GM03348 (cell line): ENCODE results near the gene B3GALNT2.
"Not testable (repeated sequence)": the region's sequence is repeated elsewhere in the genome, so short reads cannot be mapped to it uniquely, and the experiment has no call there.

Experiments used
- DNase-seq: peaks from one replicate; pipeline ENCODE4 v3.0.0; 2012; ENCODE audit warnings: low spot score

The B3GALNT2 gene

DNA sequence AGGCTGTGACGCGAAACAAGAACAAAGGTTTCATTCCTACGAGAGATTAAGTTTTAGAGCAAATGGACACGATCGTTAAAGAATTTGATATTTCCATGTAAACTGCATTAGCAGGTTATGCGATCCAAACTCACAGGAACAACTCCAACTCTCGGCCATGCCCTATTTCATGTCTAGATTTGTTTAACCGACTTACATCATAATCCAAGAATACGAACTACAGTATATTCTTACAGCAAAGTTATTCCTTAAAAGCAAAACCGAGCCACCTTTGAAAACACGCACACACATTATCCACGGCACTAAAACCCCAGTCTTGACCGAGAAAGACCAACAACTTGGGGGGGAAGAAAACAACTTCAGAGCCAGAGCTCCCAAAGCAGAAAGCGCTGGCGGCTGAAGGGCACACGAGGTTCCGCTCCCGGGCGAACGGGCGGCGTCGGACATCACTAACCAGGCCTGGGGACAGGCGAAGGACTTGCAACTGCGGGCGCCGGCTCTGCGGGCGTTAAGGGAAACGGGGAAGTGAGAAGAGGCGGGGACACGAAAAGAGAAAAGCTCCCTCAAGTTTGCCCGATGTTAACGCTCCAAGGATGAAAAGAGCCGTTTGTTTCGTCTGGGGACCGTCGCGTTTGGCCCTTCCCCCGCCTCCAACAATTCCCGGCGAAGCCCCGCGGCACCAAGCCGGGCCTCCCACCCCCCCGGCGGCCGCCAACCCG, 690 bp downstream of the B3GALNT2 start:
- DNase-seq: peak; percentile 58

DNA sequence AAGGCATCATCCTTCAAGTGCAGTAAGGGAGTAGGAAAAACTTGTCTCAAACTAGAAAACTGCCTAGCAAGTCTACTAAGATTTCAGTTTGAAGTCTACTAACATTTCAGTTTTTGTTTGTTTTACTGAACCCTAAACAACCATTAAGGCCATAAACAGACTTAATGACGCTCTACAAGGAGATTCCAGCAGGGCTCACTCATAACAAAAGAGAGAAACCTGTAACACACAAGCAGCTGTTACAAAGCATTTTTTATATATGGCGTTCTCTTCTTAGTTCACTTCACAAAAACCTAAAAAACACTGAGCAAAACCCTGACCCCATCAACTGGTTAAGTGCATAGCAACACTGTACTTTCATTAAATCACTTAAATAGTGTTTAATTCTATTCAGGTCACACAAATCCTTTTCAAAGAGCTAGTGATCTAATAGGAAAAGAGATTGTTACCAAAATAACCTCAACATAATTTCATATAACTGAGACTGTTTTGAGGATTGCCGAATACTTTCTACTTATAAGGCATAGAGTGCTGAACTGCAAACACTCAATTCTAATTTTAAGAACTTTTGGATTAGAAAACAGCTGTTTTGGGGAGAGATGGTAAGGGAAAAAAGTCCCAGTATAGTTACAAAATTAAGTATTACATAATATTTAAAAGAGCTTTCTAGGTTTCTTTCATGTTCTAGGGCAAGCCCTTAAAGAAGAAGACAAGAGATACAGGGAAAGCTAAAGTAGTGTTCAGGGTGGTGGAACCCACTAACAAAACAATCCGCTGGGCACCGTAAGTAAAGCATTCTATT, 1.4 kb downstream of the B3GALNT2 start:
- DNase-seq: peak; percentile 19

DNA sequence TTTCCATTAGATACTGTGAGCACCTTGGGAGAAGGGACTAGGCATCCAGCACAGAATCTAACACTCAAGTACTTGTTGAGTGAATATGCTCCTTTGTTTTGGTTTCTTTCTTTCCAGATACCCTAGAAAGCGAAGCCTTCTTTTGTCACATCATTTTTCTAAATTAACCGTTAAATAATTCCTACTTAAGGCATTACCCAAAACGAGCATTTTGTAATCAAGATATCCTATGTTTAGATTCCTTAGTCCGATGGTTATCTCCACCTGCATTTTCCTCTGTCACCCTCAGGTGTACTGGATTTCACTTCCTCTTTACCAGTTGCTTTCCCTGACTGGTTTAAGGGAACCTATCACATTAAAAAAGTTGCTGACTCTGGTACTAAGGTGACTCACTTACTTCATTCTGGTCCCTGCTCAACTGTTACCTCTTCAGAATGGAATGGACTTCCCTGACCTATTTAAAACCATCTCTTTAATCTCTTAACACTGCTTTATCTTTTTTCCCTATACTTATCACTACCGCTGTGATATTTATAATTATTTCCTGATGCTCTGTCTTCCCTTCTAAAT, 3.2 kb downstream of the B3GALNT2 start:
- DNase-seq: no peak

DNA sequence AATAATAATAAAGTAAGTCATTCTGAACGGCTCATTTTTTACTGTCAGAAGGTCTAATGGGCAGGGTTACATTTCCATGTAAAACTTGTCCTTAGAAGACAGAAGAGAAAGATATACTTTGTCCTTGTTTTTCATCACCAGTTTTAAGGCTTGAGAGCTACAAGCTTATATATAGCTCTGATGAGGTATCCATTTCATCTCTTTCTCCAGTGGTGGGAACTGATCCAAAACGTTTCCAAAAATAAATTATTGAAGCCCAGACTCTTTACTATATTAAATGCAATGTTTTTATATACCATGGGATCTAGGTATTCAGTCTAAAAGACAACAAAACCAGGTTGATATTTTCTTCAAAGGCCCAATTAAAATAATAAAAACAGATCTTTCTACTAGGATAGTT, 8.7 kb downstream of the B3GALNT2 start:
- no peak for DNase-seq

DNA sequence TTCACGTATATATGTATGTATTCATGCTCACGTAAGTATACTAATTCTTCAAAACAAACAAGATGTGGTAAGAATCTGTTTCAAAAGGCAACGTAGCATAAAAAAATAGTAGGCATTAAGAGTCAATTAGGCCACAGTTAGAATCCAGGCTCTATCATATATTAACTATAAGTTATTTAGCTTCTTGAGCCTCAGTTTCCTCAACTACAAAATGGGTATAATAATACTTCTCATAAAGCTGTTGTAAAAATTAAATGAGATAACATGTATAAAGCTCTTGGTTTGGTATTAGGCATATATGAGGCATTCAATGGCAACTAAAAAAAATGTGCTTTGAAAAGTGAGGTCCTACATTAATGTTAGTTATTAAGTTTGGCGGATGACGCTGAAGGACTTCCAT, 9.2 kb downstream of the B3GALNT2 start:
- DNase-seq: no peak

DNA sequence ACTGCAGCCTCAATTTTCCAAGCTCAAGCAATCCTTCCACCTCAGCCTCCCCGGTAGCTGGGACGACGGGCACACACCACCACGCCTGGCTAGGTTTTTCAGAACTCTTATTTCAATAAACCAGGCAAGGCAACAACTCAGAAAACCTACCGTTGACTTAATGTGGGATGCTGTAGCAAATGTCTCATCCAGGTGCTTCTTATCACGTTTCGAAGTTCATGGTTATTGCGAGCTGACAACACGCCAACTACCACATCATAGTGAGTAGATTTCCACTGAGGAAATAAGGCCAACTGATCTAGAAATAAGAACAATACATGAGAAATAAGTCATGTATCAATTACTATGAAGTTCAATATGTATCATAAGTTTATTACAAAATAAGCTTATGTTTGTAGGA, 9.7 kb downstream of the B3GALNT2 start:
- DNase-seq: no peak

DNA sequence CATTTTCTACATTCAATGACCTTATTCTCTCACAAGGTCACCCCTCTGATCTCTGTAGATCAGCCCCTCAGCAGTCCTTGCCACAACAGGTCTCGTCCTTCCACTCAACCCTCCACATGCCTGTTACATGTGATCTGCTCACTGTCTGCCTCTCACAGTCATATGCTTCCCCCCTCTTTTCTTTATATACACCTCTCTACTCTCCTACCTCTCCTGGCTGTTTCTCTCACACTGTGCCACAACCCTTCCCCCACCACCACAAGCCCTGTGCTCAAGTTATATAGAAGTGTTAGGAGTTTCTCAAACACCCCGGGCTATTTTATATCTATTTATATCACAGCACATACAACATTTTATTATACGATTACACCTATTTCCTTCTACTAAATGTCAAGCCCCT, 12.6 kb downstream of the B3GALNT2 start:
- no peak for DNase-seq

DNA sequence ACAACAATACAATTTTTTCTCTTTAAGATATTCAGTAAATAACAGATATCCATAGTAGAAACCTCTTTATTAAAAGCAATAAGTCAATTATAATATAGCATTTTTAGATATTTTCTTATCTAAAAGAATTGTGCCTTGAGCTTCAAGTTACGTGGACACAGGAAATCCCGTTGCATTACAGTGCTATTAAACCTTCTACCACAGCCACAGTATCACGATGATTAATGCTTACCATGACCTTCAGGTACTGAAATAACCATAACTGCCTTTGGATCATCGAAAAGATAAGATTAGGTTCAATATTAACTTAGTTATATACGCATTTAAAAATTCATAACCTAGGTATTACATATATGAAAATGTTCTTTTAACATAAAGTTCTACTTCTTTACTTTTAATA, 17.9 kb downstream of the B3GALNT2 start:
- no peak for DNase-seq

DNA sequence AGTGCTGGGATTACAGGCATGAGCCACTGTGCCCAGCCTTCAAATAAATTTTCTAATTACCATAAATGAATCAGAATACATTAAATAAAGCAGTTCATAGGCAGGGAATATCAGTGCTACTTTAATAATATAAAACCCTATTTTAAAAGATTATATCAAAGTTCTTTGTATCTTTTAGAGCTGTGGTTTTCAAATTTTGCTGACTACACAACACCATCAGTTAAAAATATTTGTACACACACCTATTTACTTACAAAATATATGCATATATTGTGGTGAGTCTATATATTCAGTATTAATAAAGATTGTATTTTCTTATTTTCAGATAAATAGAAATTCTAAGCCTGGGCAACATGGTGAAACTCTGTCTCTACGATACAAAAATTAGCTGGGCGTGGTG, 18.7 kb downstream of the B3GALNT2 start:
- no peak for DNase-seq

DNA sequence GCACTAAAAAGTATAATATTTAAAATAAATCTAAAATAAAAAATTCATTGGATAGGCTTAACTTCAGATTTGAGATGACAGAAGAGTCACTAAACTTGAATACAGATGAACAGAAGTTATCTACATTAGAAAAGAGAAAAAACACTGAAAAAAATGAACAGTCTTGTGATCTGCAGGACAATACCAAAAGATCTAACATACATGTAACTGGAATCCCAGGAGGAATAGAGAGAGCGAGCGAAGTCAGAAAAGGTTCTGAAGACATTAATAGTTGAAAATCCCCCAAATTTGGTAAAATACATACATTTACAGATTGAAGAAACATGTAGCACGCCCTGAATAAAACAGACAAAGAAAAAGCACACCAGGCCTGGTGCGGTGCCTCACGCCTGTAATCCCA, 21.2 kb downstream of the B3GALNT2 start:
- DNase-seq: no peak

DNA sequence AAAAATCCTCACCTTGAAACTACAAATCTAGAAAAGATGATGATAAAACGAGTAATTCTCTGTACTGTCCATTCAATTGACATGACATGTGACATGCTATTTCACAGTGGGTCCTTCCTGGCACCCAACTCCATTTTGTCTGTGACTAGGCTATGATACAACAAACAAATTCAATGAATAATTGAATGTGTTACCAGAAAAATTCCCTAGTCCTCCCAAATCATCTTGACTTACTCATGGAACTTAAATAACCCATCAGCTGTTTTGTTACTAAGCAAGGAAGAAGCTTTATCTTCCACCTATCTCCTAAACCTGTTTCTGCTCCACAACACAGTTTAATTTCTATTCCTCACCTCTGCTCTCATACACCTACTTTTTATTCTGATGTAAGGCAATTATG, 30.4 kb downstream of the B3GALNT2 start:
- DNase-seq: no peak

DNA sequence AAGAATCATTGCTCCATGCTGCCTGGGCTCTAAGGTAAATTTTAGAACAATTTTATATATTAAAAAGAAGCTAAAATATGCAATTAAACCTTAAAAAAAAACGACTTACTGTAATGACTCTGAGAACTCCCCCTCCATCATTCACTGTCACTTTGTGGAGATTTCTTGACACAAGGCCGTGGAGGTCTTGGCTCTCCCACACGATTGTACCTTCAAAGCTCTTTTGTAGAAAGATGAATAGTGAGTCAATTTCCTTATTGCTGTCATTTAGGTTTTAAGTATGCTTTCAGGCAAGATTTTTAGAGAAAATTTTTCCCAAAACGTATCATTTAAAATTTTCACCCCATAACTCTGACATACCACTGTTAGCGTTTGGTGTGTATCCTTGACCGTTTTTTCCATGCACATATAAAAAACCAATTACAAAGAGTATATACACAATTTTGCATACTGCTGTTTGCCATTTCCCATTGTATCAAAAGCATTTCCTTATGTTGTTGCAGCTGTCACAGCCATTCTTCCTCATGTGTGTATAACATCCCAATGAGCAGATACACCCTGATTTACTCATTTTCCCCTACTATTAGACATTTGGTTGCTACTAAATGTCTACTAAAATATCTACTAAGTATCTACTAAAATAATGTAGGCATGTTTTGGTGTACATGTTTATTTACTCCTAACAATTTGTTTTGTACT, 33.4 kb downstream of the B3GALNT2 start:
- DNase-seq: no peak

DNA sequence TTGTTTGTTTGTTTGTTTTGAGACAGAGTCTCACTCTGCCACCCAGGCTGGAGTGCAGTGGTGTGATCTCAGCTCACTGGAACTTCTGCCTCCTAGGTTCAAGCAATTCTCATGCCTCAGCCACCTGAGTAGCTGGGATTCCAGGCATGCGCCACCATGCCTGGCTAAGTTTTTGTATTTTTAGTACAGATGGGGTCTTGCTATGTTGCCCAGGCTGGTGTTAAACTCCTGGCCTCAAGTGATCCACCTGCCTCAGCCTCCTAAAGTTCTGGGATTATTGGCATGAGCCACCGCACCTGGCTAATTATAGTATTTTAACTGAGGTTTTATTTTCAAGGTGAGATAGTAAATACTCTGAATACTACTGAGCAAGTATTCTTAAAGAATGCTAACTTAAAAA, 34.4 kb downstream of the B3GALNT2 start:
- DNase-seq: not testable (repeated sequence)

DNA sequence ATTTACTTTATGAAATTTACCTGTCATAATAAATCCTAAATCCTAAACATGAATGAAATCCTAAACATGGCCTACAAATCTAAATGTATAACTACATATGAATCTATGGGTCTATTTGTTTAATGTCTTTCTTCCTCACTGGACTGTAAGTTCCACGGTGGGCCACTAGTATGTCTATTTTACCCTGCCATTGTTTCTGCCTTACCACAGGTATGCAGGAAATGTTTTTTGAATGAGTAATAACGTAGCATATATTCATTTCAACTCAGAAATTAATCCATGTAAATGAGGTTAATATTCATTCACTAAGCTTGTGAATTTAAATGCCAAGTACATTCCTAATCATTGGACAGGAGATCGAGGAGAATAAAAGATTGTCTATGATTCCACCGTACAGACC, 35.3 kb downstream of the B3GALNT2 start:
- peak; percentile 27 for DNase-seq

DNA sequence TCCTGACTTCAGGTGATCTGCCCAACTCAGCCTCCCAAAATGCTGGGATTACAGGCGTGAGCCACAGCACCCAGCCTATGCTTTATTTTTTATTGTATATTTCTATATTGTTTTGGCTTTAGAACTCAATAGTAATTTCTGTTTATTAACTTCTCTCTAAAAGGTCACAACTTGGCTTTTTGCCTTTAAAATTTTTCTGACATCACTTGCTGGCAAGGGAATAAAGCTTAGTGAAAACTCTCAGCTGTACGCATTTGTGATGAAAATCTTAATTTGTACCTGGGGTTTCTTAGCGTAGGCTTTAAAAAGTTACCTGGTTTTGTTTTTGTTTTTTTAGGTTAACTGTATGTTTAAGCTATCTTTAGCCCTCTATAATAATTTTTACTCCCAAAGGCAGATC, 36.2 kb downstream of the B3GALNT2 start:
- no peak for DNase-seq

DNA sequence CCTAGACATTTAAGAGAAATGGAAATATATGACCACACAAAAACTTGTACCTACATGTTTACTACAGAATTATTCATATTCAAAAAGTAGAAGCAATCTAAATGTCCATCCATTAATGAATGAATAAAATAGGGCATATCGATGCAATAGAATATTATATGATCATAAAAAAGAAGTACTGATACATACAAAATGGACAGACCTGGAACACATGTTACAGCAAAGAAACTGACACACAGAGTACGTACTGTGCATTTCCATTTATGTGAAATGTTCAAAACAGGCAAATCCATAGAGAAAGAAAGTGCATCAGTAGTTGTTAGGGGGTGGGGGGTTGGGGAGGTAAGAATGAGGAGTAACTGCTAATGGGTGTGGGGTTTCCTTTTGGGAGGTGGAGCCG, 39.2 kb downstream of the B3GALNT2 start:
- DNase-seq: no peak

DNA sequence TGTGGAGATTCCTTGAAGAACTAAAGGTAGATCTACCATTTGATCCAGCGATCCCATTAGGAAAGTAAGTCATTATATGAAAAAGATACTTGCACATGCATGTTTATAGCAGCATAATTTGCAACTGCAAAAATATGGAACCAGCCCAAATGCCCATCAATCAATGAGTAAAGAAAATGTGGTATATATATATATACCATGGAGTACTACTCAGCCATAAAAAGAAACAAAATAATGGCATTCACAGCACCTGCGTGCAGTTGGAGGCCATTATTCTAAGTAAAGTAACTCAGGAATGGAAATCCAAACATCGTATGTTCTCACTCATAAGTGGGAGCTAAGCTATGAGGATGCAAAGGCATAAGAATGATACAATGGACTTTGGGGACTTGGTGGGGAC, 41.4 kb downstream of the B3GALNT2 start:
- not testable (repeated sequence) for DNase-seq

DNA sequence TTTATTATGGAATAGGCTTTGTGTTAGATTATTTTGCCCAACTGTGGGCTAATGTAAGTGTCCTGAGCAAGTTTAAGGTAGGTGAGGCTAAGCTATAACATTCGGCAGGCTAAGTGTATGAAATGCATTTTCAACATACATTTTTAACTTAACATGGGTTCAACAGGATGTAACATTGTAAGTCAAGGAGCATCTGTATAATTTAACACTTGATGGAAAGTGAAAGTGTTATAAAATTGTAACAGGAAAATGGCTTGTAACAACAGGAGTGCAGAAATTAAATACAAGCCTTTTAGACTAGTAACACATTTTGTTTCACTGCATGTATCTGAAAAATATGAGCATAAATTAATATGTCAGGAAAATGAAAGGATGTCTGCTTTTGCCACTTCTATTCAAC, 42.3 kb downstream of the B3GALNT2 start:
- DNase-seq: no peak

DNA sequence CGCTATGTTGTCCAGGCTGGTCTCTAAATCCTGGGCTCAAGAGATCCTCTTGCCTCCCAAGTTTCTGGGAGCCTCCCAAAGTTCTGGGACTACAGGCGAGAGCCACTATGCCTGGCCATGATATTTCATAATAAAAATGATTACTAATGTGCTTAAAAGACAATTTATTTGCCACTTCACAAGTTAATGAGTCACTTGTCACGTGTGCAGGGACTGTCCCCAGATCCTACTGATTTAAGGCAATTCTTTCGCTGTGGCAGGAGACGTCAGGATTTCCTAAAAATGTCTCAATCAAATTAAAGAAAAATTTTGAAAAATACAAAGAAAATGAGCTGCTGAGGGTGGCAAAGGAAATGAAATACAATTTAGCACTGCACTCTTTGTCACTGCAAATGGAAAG, 43.5 kb downstream of the B3GALNT2 start:
- no peak for DNase-seq

DNA sequence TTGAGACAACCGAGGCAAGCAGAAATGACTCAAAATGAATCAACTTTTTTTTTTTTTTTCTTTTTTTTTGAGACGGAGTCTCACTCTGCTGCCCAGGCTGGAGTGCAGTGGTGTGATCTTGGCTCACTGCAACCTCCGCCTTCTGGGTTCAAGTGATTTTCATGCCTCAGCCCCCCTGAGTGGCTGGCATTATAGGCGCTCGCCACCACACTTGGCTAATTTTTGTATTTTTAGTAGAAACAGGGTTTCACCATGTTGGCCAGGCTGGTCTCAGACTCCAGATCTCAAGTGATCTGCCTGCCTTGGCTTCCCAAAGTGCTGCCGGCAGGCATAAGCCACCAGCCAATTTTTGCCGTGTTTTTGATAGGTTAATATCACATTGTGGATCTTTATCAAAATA, 46.4 kb downstream of the B3GALNT2 start:
- DNase-seq: not testable (repeated sequence)

DNA sequence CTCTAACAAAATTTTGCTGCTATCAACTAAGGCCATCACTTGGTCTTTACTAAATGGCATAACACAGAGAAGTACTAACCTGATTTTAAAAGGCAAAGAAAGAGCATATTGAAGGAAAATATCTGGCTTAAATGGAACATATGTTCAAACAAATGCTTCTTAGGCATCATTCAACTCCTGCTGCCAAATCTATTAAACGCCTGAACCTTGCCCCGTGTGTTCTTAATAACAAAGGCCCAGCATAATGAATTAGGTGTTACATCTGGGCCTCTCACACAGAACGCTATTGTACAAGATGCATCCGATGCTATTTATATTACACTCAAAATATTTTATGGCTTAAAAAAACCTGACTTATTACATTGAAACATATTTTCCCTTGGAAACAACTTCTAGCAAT, 48.4 kb downstream of the B3GALNT2 start:
- DNase-seq: no peak

DNA sequence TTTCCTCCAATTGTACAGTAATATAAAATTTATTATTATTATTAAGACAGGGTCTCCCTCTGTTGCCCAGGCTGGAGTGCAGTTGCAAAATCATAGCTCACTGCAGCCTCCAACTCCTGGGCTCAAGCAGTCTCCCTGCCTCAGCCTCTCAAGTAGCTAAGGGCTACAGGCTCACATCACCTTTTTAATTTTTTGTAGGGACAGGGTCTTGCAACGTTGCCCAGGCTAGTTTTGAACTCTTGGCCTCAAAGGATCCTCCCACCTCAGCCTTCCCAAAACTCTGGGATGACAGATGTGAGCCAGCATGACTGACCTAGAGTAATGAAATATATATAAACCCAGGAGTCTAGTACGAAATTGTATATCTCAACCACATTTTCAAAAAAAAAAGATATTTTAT, 49.2 kb downstream of the B3GALNT2 start:
- DNase-seq: no peak

DNA sequence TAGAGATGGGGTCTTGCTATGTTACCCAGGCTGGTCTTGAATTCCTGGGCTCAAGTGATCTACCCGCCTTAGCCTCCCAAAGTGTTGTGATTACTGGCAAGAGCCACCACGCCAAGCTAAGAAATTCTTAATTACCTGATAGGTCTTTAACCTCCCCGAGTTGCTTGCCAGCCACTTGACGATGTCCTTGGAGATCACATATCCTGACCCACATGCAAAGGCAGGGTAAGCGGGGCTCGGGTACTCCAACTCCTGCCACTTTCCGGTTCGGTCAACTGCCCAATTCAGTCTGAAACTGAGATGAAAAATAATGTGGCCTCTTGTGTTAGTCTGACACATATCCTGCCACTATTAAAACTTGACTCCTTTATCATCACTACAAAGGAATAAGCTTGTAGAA, 50.2 kb downstream of the B3GALNT2 start:
- DNase-seq: no peak
